ENCODE measurements around the gene BARD1.
A peak's percentile ranks its signal among the peaks of the same experiment; 100 is the strongest.
"Not testable (repeated sequence)": the region's sequence is repeated elsewhere in the genome, so short reads cannot be mapped to it uniquely, and the experiment has no call there.

The BARD1 gene

DNA sequence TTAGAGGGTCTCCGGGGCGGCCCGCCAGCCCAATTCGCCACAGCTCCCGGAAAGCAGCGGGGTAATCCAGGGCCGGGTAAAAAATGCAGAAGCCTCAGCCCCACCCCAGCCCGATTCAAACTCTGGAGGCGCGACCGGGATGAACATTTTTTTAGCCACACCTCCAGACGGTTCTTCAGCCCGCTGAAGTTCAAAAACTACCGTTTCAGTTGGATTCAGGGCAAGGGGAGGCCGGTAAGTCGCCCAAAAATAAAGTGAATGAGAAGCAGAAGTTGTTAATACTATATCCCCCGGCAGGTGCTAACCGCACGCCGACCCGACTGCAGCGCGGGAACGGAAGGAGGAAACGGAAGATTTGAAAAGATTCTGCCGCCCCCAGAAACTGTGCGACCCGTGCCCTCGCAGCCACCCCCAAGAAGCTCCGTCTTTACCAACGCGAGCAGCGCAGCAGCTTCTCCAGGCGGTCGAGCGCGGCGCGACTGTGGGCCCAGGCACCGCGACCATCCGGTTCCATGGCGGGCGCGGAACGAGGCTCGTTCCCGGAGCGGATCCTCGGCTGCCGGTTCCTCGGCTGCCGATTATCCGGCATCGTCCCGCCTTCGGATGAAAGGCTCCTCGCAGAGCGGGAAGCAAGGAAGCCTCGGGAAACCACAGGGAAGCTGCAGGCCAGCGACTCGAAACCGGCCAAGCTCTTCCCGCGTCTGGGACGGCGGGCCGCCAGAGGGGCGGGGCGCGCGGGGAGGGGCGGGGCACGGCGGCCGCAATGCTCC lies at the start of gene BARD1:
Gene BARD1 (minus strand): TSS at position 703 of the 770 bp plus-strand sequence. CDS start 114 bp downstream, at position 589.
- DNase-seq (ENCODE audit: low read depth): peak; percentile 76

DNA sequence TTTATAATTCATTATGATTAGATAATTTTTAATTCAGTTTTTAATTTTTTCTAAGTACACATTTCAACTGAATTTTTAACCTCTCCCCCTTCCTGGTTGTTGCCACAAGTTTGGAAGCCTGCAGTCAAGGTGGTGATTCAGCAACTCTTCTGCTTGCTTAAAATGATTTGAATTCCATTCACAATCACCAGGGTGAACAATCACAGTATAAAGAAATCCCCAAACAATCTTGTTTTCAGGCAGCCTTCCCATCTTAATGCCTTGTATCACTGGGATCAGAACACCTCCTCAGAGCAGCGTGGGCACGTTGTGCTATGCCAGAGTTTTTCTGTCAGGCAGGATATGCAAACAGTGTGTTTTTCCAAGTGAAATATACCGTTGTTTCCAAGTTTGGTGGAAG lies 46.7 kb upstream of the BARD1 start:
- peak; percentile 3 for DNase-seq (ENCODE audit: low read depth)

DNA sequence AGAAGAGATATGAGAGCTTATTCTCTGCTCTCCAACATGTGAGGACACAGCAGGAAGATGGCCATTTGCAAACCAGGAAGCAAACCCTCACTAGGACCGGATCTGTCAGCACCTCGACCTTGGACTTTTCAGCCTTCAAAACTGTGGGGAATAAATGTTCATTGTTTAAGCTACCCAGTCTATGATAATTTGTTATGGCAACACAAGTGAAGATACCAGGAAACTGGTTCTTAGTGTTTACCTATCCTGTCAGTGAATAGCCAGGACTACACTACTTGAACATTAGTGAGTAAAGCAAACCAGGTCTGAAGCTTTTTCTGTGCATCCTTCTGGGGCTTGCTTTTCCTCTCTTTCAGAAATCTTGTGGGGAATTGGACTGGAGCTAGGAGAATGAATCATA lies 44.4 kb upstream of the BARD1 start:
- DNase-seq (ENCODE audit: low read depth): no peak

DNA sequence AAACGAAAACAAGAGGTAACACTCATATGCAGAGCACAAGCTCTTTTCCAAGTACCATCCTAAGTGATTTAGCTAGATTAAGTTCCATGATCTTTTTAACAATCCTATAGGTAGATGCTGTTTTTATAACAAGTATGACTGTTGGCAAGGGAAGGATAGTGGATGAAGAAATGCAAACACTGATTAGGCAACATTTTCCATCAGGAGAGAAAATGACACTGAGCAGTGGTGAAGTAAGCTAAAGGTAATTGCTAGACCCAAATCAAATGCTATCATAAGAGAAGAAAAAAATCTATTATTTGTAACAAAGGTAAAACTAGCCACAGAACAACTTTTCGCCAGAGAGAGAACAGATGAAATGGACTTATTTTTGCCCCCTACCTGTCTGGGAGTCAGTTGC lies 34.3 kb upstream of the BARD1 start:
- DNase-seq (ENCODE audit: low read depth): no peak

DNA sequence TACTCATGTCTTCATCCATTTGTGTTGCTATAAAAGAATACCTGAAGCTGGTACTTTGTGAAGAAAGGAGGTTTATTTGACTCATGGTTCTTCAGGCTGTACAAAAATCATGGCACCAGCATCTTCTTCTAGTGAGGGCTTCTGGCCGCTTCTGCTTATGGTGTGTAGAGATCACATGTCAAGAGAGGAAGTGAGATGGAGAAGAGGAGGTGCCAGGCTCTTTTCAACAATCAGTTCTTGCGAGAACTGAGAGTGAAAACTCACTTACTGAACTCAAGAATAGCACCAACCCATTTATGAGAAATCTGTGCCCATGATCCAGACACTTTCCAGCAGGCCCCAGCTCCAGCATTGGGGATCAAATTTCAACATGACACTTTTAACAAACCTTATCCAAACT lies 30.0 kb upstream of the BARD1 start:
- DNase-seq (ENCODE audit: low read depth): no peak

DNA sequence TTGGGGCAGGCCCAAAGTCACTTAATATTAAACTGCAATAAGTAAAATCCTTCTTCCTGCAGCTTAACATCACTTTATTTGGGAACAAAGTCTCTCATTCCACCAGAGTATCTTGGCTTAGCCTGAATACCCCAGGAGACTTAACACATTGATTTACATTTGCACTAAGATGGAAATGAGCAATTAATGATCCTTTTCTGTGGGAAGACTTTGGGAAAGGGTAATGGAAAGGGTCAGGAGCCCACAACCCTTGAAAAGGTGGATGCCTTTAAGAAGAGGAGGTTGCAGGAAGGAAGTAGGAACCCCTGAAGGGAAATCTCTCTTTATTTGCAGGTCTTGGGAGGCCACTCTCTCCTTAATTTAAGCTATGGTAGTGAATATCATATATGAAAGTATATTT lies 28.0 kb upstream of the BARD1 start:
- no peak for DNase-seq (ENCODE audit: low read depth)

DNA sequence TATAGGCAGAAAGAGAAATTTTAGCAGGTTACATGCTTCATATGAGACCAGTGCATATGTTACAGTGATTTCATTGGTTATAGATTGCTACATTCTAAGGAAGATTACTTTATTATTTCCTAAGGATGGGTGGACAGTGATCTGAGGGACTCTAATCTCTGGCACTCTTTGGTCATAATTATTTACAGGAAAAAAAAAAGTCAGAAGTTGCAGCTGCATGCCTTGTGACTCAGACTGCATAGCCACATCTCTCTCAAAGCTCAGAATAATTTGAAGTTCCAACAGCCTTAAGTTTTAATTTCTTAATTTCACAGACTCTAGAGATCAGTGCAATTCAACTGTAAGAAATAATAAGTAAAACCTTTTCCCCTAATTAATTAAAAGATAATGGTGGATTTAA lies 27.1 kb upstream of the BARD1 start:
- DNase-seq (ENCODE audit: low read depth): peak; percentile 22

DNA sequence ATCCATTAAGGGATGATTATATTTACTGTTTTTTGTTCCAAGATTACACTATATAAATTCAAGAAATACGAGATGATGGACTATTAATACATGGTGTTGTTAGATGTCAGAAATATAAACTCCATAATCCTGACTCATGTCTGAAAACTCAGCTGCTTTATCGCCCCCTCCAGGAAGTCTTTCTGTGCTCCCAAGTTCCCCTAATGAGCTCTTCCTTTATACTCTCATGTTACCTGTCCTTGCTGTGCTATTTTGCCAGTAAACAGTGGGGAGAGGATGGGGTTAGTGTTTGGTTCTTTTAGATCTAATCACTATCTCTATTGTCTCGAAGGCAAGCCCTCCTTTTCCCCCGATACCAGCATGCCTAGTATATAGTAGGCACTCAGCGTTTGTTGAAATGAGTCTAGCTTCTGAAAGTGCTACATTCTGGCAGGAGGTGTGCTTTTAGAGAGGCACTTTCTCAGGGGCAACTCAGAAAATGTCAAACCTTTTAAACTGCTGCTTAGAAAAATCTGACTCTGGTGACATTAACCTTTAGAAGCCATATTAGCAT lies 21.4 kb upstream of the BARD1 start:
- peak; percentile 42 for DNase-seq (ENCODE audit: low read depth)

DNA sequence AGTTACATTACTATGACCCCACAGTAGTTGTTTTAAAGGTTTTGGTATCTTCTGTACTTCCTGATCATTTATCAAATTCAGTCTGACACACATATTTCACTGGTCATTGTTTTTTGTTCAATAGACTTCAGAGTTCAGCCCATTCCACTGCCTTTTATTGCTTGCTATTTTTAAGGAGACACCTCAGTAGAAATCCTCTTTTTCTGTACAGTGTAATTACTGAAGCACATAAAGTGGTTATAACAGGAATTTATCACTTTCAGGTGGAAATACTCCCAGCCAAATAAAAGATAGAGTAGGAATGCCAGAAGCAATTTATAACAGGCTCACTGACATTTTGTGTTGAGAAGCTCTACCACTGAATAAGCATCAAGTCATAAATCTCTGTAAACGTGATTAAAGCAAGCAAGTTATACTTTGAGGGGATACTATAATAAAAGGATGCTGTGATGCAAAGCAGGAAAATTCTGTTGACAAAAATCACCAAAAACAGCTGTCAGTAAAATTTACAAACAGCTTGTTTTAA lies 6.6 kb upstream of the BARD1 start:
- DNase-seq (ENCODE audit: low read depth): no peak

DNA sequence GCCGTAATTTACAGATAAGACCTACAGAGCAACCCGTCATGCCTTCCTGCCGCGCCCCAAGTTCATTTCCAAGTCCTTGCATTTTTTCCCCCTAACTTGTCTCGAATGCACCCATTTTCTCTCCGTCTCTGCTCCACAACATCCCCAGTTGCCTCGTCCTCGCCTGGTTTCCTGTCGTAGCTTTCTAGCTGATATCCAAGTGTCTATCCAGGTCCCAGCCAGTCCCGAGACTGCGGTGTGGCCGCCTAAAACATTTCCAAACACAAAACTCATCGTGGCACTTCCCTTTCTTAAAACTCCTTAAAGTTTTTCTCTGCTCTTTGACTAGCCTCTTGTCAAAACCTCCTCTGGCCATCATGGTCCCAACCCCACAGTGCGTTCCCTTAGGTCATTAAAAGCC lies 1.2 kb upstream of the BARD1 start:
- DNase-seq (ENCODE audit: low read depth): no peak

DNA sequence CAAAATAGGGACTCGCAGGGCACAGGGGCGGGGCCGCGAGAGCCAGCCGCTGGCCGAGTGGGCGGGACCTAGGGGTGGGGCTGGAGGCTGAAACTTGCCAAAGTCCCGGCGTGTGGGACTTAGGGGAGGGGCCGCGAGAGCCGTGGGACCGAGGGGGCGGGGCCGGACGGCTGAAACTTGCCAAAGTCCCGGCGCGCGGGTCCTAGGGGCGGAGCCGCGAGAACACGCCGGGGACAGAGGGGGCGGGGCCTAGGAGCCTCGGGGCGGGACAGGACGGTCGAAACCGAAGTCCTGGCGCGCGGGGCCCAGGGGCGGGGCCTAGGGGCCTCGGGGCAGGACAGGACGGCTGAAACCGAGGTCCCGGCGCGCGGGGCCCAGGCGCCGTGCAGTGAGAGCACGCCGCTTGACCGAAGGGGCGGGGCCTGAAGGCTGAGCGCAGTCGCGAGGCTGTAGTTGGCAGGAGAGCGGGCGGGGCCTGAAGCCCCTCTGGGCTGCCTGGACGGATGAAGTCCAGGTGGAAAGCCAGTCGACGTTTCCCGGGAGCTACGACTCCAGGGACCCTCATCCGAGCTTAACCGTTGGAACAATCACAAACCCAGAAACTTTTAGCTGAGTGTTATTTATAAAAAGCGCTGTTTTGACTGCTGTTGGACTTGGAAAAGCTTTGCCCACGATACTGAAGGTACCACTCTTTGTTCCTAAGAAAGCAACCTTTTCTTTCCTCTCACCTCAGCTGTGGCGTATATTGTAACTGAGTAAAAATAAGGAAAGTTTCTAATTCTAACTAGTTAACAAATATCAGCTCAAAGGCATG lies 475 bp upstream of the BARD1 start:
- peak; percentile 97 for DNase-seq (ENCODE audit: low read depth)

DNA sequence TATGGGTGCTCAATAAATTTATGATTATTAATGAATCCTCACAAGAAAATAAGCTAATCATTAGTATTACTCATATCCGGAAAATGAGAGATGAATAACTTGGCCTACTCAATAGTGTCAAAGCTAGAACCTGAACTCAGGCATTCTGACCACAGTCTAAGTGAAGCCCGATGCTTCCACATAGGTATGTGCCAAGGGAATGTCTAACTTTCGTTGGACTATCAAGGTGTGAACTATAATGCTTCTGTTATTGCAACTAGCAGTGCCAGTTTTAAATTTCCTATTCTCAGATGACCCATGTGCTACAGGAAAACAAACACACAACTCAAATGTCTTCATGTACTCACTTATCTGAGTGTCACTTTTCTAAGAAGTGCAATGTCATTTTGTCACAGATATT lies 1.8 kb downstream of the BARD1 start:
- DNase-seq (ENCODE audit: low read depth): peak; percentile 47

DNA sequence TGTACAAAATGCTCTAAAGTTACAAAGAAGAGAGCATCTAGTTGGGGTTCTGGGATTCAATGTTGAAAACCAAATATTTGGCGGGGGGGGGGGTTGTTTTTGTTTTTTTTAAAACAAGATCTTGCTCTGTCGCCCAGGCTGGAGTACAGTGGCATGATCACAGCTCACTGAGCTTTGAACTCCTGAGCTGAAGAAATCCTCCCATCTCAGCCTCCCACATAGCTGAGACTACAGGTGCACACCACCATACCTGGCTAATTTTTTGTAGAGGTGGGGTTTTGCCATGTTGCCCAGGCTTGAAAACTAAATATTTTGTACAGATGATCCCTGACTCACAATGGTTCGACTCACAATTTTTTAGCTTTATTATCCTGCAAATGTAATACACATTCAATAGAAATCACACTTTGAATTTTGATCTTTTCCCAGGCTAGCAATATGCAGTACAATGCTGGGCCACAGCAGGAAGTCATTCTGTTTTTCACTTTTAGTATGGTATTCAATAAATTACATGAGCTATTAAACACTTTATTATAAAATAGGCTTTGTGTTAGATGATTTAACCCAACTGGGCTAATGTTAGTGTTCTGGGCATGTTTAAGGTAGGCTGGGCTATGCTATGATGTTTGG lies 7.6 kb downstream of the BARD1 start:
- no peak for DNase-seq (ENCODE audit: low read depth)

DNA sequence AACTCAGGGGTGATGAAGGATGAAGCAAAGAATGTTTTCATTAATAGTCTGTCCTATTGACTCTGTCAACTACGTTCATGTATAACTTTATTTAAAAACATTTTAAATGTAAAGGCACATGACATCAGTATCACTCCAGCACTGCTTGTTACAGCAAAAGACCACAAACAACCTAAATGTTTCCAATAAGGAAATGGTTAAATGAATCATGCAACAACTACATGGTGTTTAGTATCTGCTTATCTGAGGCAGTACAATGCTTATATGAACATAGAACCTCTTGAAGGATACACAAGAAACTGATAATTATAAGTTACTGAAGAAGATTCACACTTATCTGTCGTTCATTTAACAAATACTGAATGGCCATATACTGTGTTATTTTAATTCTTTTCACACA lies 8.4 kb downstream of the BARD1 start:
- DNase-seq (ENCODE audit: low read depth): no peak

DNA sequence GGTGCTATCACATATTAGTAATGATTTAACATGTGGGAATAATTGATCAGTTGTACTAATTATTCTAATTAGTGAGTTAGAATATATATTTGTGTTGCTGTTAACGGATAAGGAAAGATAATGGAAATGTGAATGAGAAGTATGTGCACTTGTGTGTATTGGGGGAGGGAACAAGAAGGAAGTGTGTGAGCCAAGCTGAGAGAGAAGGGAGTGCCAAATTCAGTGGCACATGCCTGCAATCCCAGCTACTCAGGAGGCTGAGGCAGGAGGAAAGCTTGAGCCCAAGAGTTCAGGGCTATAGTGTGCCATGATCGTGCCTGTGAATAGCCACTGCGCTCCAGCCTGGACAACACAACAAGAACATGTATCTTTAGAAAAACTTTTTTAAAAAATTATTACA lies 9.3 kb downstream of the BARD1 start:
- no peak for DNase-seq (ENCODE audit: low read depth)

DNA sequence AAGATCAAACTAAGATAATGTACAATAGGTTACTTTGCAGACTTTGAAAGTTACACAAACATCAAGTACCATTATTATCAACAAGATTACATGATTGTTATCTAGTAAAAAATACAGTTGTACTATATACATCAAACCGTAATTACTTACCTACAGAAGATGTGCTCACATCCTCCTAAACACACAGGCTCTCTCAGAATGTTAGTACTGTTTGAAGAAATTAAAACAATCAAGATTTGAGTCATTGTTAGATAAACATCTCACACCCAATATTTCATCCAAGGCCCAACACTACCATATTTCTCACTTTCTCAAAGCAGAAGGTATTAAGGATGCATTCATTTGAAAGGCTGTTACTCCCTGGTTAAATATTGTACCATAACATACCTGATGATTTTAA lies 12.6 kb downstream of the BARD1 start:
- no peak for DNase-seq (ENCODE audit: low read depth)

DNA sequence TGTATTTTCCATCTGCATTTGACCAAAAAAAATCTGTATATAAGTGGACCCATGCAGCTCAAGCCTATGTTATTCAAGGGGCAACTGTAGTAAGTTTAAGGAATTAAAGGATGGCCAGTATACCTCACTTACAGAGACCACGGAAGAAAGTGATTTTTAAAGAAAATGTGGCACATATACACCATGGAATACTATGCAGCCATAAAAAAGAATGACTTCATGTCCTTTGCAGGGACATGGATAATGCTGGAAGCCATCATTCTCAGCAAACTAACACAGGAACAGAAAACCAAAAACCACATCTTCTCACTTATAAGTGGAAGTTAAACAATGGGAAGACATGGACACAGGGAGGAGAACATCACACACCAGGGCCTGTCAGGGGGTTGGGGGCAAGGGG lies 26.3 kb downstream of the BARD1 start:
- DNase-seq (ENCODE audit: low read depth): not testable (repeated sequence)

DNA sequence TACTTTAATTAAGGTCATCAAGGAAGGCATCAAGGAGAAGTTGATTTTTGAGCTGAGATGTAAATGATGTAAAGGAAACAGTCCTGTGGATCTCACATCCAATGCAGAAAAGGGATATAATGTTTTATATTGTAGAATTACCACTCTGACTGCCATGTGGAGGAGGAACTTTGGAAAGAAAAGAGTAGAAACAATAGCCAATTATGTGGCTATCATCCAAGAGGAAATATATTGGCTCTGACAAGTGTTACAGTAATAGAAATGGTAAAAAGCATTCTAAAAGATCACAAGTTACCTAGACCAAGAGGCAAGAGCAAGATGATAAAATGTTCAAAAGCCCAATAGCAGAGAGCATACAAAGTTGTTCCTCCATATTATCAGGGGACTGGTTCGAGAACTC lies 26.8 kb downstream of the BARD1 start:
- DNase-seq (ENCODE audit: low read depth): no peak

DNA sequence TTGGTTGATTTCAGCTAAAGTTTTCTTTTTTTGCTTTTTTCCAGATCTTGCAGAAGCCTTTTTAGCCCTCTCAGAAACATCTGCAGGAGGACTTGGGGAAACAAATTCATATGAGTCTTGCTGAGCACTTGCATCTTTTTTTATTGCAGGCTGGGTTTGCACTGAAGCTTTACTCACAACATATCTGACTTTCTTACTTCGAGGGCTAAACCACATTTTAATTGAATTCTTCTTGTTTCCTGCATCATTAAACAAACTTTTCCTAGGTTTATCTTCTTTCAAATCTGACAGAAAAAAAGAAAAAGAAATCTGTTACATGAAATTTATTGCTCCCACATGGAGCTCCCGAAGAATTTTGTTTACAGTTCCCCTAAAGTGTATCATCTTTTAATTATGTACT lies 28.3 kb downstream of the BARD1 start:
- no peak for DNase-seq (ENCODE audit: low read depth)

DNA sequence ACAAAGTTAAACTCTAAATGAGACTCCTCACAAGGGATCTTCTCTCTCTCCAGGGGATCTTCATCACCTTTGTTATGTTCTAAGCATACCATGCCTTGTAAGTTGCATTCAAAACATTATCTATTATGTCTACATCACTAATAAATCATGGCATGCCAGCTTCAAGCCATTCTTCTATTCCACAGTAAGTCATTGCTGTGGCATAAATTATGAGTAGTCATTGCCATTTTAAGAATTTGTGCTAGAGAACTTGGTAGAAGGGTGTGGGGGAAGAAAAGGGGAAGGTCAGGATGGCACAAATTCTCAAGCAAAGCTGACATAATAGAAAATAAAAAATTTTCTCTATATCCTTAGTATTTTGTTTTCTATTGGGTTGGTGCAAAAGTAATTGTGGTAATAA lies 33.5 kb downstream of the BARD1 start:
- peak; percentile 3 for DNase-seq (ENCODE audit: low read depth)

DNA sequence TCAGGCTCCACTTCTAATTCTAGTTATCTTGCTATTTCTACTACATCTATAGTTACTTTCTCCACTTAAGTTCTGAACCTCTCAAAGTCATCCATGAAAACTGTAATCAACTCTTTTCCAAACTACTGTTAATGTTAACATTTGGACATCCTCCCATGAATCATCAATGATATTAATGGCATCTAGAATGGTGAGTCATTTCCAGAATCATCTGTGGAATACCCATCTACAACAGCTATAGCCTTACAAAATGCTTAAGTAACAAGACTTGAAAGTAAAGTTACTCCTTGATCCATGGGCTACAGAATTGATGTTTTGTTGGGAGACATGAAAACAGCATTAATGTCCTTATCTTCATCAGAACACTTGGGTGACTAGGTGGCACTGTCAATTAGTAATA lies 35.4 kb downstream of the BARD1 start:
- peak; percentile 81 for DNase-seq (ENCODE audit: low read depth)

DNA sequence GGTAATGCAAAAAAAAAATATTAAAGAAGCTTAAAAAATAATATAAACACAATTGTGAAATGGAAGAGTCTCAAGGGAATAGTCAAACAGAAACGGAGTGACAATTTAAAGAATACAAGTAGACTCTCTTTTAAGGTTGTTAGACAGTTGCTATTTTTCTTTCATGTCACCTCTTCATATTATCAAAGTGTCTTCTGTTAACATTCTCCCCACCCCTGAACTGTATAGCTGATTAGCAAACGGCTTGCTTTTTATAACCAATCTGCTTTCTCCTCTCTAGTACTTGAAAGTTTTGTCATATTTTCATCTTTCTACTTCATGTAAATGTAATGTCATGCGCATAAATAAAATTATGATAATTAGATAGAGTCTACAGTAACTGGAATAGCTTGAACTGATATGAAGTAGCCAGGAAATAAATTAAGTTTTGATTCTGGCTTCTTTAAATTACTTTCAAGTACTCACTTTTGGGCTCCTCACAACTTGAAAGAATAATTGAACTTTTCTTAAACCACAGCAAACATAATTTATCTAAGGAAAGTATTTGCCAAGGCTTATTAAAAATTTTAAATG lies 37.0 kb downstream of the BARD1 start:
- DNase-seq (ENCODE audit: low read depth): no peak

Measured in ELR (cell line).